AG04449 (cell line): ENCODE results near the gene TAPT1.

Experiments
- CTCF ChIA-PET: fragments of 350-600 bp; formaldehyde crosslinking; extraction: SDS; loops from one replicate; lab custom pipeline; 2021; ENCODE audit warnings: antibody characterized with exemption; lab: Yijun Ruan, JAX
- POLR2A ChIA-PET: fragments of 400-600, 350-600 bp; formaldehyde crosslinking; extraction: SDS; loops from one replicate; lab custom pipeline; 2020; ENCODE audit warnings: antibody characterized with exemption, inconsistent platforms; lab: Yijun Ruan, JAX
- DNase-seq: peaks from one replicate; pipeline ENCODE4 v3.0.0-alpha.2; 2010; ENCODE audit warnings: low read depth, low spot score
- H3K4me3 ChIP-seq: 2 replicates; pipeline ENCODE4 v1.5.1; 2011; ENCODE audit warnings: low read depth, mild to moderate bottlenecking, control low read depth, low read length
- CTCF ChIP-seq: IDR thresholded peaks from one replicate; pipeline ENCODE4 v1.5.1; 2011; ENCODE audit warnings: mild to moderate bottlenecking, moderate library complexity, low read length, control low read depth, inconsistent platforms; ENCODE audit not compliant: insufficient read depth; ENCODE audit errors: missing control alignments

TAPT1 gene

GRCh38 chr4:16267639-16268038 is 41.4 kb upstream of the TAPT1 start:
- H3K4me3 ChIP-seq = no peak overlapping the region
- TF ChIP-seq CTCF = no peak
- no peak for DNase-seq
- ChIA-PET POLR2A (no interaction called here), CTCF (interaction anchor here (5.0 to 9.1 kb wide), 4 partner anchors 61 to 462 kb away, joined by 22 to 122 read pairs (median 47); partner anchors contain the start of gene FGFBP2)

GRCh38 chr4:16265820-16266219 is 39.5 kb upstream of the TAPT1 start:
- no peak for TF ChIP-seq CTCF
- DNase-seq = no peak
- POLR2A ChIA-PET = no interaction called here
- CTCF ChIA-PET = interaction anchor here (0.8 to 9.1 kb wide), 22 partner anchors 9 to 461 kb away, joined by 3 to 122 read pairs (median 7); partner anchors contain the start of gene FGFBP2
- H3K4me3 ChIP-seq = no peak overlapping the region

- POLR2A ChIA-PET = no interaction called here
- CTCF ChIA-PET = interaction anchor here (0.6 to 9.1 kb wide), 40 partner anchors 9 to 785 kb away, joined by 3 to 122 read pairs (median 4); partner anchors contain the start of gene FGFBP2
- no peak for DNase-seq
These were observed 38.5 kb upstream of the TAPT1 start for GRCh38 chr4:16264798-16265197.

GRCh38 chr4:16263056-16263455 is 36.8 kb upstream of the TAPT1 start:
- no peak for TF ChIP-seq CTCF
- ChIA-PET POLR2A (no interaction called here), CTCF (interaction anchor here (1.1 to 9.1 kb wide), 5 partner anchors 67 to 458 kb away, joined by 5 to 122 read pairs (median 22); no protein-coding TSS in a partner anchor)
- H3K4me3 ChIP-seq = no peak overlapping the region
- no peak for DNase-seq

More at GRCh38 chr4:16264798-16265197, 38.5 kb upstream of the TAPT1 start:
- TF ChIP-seq CTCF = peak; percentile 32
- H3K4me3 ChIP-seq = no peak overlapping the region

GRCh38 chr4:16262188-16262587 is 35.9 kb upstream of the TAPT1 start:
- TF ChIP-seq CTCF = no peak
- CTCF ChIA-PET = interaction anchor here (9.1 kb wide), 1 partner anchor 233 kb away, joined by 122 read pairs; no protein-coding TSS in a partner anchor
- no peak overlapping the region for H3K4me3 ChIP-seq
- DNase-seq = no peak
- POLR2A ChIA-PET = no interaction called here

GRCh38 chr4:16261313-16261878 is 35.1 kb upstream of the TAPT1 start:
- ChIA-PET CTCF (interaction anchor here (1.1 kb wide), 1 partner anchor 234 kb away, joined by 4 read pairs; no protein-coding TSS in a partner anchor), POLR2A (no interaction called here)
- no peak for DNase-seq

More at GRCh38 chr4:16261313-16261878, 35.1 kb upstream of the TAPT1 start:
- TF ChIP-seq CTCF = no peak
- no peak overlapping the region for H3K4me3 ChIP-seq
